HT-29 (cell line): ENCODE results near the gene SLC35E1. TPM values are rescaled to one million over a fixed set of nuclear protein-coding genes. Genes with fewer than 3 reads are reported as not detected.
"Not testable (repeated sequence)": the region's sequence is repeated elsewhere in the genome, so short reads cannot be mapped to it uniquely, and the experiment has no call there.

Experiments used
- DNase-seq: peaks from one replicate; pipeline ENCODE4 v3.0.0-alpha.2; 2015; ENCODE audit warnings: low spot score
- total RNA-seq: library from RNA; depleted of rRNA; stranded (reverse); fragments of >200 nt; shearing (Covaris generic); gene quantifications from 2 replicates; pipeline ENCODE4 v1.2.3, GENCODE V29; 2014

The SLC35E1 gene
- total RNA-seq, 1 experiment from 2014 or later = 23.4 TPM

GRCh38 chr19:16581971-16582343 lies 9.7 kb upstream of the SLC35E1 start:
- no peak for DNase-seq

- no peak for DNase-seq
Observed at GRCh38 chr19:16581145-16581970, 9.1 kb upstream of the SLC35E1 start.

GRCh38 chr19:16579381-16579780 lies 7.2 kb upstream of the SLC35E1 start:
- no peak for DNase-seq

GRCh38 chr19:16577531-16577985 lies 5.3 kb upstream of the SLC35E1 start:
- DNase-seq = no peak

GRCh38 chr19:16576690-16577530 lies 4.7 kb upstream of the SLC35E1 start:
- DNase-seq = no peak

GRCh38 chr19:16575861-16576689 lies 3.9 kb upstream of the SLC35E1 start:
- no peak for DNase-seq

GRCh38 chr19:16575282-16575681 lies 3.1 kb upstream of the SLC35E1 start:
- DNase-seq = no peak

DNA sequence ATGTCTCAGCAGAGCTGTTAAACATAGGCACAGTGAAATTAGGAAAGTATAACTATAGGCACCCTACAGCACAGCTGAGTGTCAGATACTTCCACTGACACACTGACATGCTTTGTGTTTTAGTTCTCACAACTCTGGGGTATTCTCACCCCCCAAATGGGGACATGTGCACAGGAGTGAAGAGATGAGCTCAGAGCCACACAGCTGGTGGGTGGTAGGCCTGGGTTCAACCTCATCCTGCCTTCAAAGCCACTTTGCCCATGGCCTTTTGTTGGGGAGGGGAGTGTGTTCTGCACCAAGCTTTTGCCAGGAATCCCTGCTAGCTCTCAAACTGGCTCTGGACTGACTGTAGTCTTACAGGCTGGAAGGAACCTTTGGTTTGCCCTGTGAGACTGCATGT lies 1.7 kb upstream of the SLC35E1 start:
- no peak for DNase-seq

- DNase-seq = no peak
Observed at GRCh38 chr19:16573296-16573695, 1.1 kb upstream of the SLC35E1 start.

DNA sequence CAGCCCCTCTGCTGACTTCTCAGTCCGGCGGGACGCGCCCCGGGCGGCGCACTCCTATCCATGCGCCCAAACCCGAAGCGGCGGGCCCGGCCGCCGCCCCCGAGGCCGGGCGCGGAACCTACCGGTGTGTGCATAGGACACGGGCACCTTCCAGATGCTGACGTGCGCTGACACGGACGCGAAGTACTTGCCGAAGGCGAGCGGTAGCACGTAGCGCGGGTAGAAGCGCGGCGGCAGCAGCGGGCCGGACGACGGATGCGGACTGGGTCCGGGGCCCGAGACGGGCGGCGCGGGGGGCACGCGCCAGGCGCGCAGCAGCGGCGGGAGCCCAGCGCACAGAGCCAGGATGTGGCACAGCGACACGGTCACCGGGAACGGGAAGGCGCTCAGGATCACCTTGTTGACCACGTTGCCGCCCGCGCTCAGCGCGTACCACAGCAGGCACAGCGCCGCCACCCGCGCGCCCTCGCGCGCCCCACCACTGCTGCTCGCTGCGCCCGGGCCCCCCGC lies 338 bp downstream of the SLC35E1 start:
- no peak for DNase-seq

DNA sequence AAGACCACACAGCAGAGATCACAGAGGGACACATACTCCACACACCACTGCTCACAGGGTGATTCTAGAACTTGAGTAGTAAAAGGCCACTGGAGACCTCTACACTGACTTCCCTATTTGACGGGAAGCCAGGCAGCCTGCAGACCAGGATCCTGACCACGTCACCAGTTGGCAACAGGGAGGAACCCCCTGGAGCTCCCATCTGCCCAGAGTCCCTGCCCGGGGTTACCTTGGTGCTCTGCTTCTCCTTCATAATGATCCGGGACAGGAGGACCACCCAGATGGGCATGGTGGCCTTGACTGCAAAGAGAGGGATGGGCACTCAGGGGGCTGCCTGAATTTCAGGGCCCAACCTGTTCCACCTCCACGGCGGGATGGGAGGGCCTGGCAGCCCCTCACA lies 932 bp downstream of the SLC35E1 start:
- DNase-seq = no peak

DNA sequence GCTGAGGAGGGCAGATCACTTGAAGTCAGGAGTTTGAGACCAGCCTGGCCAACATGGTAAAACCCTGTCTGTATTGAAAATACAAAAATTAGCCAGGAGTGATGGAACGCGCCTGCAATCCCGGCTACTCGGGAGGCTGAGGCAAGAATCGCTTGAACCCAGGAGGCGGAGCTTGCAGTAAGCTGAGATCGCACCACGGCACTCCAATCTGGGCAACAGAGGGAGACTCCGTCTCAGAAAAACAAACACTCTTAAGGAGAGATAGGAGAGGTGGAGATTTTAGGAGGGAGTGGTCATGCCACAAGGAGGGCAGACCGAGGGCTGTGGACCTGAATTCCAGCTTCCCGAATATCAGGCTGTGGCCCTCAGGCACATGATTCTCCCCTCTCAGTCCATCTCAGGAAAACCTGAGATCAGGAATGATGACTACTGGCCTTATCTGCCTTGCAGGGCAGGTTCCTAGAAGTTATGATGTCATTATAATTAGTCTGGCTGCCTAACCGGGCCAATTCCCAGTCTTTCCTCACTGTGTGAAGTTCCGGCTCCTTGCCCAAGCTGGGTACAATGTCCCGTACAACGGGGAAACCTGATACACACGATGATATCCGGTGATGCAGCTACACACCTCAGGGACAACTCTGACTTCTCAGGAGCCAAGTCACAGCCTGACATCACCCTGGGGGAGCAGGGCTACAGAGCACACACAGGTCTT lies 2.5 kb downstream of the SLC35E1 start:
- no peak for DNase-seq

DNA sequence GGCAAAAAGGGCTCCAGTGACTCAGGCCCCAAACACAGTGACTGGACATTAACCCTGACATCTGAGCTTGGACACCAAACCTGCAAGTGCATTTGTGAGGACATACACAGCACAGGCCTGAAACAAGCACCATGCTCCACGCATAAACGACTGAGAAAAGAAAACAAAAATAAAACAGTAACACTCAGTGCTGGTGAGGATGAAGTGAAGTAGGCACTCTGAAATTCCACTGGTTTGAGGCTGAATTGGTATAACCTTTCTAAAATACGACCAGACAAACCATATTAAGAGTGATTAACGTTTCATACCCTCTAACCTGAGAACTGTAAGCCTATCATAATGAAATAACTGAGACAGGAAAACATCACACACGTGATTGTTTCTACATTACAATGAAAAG lies 5.5 kb downstream of the SLC35E1 start:
- DNase-seq = no peak

DNA sequence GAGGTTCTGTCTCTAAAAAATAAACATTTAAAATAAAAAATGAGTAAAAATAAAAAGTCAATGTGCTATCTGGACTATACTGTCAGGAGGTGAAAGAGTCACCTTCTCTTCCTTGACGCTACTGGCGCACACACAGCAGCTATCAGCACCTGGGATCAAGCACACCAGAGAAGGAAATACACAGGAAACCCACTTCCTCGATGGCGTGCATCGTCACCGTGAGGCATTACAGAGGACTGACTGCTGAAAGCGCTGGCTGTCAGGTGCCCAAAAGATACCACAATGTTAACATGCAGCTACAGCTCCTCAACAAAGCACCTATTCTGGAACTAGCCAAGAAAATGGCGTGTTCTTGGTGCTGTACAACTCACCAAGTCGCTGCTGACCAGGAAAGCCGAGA lies 6.1 kb downstream of the SLC35E1 start:
- DNase-seq = no peak

- DNase-seq = peak; percentile 57
Observed at GRCh38 chr19:16564842-16565241, 7.4 kb downstream of the SLC35E1 start.

GRCh38 chr19:16562608-16563025 lies 9.6 kb downstream of the SLC35E1 start:
- DNase-seq = no peak

- DNase-seq = no peak
Observed at GRCh38 chr19:16561382-16561781, 10.8 kb downstream of the SLC35E1 start.

DNA sequence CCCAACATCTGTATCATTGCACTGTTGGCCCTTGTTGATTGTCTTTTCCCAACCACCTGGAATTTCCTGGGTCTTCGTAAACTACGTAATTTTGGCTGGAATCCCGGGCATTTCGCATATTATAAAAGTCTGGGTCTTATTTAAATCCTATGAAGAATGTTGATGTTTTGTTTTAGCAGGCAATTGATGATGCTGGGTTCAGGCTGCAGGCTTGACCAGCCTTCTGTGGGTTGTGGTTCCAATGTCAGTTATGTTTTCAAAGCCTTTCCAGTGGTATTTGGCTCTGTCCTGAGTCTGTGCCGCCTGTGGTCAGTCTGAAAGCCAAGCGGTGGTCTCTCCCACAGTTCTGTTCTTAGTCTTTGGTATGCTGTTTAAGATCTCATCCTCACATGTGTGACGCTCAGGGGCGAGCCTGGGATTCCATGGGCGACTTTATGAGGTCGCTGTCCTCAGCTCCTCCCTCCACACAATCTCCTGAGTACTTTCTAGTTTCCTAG lies 12.4 kb downstream of the SLC35E1 start:
- no peak for DNase-seq

DNA sequence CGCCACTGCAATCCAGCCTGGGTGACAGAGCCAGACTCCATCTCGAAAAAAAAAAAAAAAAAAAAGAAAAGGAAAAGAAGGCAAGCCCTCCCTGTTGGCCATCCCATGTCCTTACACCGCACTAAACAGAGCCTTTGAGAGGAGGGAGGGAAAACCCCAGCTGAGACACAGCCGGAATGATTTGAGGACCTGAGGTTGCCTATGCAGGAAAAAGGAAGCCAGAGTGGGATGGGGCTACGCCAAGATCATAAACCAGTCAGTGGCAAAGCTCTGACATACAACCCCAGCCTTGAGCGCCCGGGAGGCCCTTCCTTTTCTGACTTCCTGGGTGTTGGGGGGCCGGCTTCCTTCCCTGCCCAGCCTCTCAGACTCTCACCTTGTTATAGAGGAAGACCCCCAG lies 17.4 kb downstream of the SLC35E1 start:
- no peak for DNase-seq

DNA sequence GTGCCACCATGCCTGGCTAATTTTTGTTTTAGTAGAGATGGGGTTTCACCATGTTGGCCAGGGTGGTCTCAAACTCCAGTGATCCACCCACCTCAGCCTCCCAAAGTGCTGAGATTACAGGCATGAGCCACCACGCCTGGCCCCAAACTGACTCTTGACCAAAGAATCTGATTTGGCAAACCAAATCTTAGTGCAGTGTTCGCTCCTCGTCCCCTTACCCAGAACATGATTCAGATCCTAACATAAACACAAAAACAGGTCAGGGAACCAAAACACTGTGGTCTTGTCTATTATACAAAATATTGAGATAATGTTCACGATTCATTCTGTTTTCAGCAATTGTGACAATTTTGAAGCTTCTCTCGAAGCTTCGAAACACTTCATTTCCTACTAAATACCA lies 20.3 kb downstream of the SLC35E1 start:
- DNase-seq = not testable (repeated sequence)

- DNase-seq = no peak
Observed at GRCh38 chr19:16548956-16549355, 23.3 kb downstream of the SLC35E1 start.
